ENCODE measurements around the gene NANOS3.

The NANOS3 gene
- 0.05 to 0.66 (median 0.13) reads per million in 17 experiments for total RNA-seq

- no peak for DNase-seq
These were observed at the start of gene NANOS3 for GRCh38 chr19:13876834-13877233. Gene NANOS3, plus strand, starts transcription at chr19:13877134. Its CDS starts 115 bp downstream, at chr19:13877249.

GRCh38 chr19:13827656-13828055, 49.3 kb upstream of the NANOS3 start:
- no peak for DNase-seq

DNA sequence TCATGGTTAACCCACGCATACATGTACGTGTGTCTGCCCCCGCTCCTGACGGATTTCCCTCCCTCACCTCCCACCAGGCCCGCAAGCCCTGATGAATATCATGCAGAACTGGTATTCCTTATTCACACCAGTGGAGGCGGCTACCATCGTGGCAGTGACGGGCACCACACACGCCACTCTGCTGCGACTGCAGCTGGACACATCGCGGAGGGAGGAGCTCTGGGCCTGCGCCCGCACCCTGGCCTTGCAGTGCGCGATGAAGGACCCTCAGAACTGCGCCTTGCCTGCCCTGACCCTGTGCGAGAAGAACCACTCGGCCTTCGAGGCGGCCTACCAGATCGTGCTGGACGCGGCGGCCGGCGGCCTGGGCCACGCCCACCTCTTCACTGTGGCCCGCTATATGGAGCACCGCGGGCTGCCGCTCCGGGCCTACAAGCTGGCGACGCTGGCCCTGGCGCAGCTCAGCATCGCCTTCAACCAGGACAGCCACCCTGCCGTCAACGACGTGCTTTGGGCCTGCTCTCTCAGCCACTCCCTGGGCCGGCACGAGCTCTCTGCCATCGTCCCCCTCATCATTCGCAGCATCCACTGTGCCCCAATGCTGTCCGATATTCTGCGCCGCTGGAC, 46.7 kb upstream of the NANOS3 start:
- DNase-seq, result no peak

DNA sequence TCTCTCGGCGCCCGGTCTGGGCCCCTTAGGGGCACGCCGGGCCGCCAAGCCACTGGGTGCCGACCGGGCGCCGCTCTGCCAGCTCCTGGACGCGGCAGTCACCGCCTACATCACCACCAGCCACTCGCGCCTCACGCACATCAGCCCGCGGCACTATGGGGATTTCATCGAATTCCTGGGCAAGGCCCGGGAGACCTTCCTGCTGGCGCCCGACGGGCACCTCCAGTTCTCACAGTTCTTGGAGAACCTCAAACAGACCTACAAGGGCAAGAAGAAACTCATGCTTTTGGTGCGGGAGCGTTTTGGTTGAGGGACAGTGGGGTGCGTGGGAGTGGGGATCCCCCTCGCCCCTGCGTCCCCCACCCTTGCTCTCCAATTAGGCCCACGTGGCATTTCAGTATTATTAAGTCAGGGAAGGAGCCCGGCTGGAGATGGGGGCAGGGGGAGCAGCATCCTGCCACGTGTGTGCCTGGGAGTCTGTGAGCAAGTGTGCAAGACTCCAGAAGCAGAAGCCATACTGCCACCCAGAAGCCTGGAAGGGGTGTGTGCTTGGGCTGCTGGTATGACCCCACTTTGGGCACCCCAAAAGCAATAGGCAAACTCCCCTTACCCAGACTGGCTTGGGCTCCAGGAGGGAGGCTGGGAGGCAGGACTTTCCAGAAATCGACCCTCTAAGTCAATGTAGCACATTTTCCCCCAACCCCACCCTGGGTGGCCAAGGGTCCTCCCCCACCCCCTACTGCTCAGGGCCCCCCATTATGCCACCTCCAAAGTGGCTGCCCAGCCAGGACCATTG, 46.0 kb upstream of the NANOS3 start:
- DNase-seq, result no peak

- no peak for DNase-seq
These were observed 45.1 kb upstream of the NANOS3 start for GRCh38 chr19:13831537-13832467.

- DNase-seq, result peak; percentile 85 to 92 (median 89)
These were observed 43.3 kb upstream of the NANOS3 start for GRCh38 chr19:13833330-13834243.

DNA sequence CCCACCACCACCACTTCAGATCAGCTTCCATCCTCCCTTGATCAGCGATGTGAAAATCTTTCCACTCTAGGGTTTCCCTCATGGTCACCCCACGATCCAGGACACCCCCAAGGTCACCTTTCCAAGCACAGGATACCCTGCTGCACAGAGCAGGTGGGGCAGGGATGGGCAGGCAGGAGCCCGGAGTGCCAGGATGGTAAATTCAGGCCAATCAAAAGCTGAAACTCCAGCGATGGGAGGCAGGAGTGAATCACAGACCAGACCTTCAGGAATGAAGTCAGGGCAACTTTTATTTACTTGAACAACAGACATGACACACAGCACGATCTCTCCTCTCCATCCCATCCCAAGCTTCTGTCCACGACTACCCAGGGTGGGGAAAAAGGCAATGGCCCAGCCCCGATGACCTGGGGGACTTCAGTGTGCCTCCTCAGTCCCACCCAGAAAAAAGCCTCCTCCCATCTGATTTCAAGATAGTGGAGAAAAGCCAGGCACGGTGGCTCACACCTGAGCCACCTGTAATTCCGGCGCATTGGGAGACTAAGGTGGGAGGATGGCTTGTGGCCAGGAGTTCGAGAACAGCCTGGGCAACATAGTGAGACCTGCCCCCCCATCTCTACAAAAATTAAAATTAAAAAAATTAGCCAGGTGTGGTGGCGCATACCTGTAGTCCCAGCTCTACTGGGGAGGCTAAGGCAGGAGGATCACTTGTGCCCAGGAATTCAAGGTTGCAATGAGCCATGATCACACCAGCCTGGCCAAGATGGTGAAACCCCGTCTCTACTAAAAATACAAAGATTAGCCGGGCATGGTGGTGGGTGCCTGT, 42.5 kb upstream of the NANOS3 start:
- no peak for DNase-seq

- peak; percentile 86 to 91 (median 88) for DNase-seq
These were observed 40.9 kb upstream of the NANOS3 start for GRCh38 chr19:13835791-13836723.

- DNase-seq, result no peak
These were observed 38.4 kb upstream of the NANOS3 start for GRCh38 chr19:13838435-13839129.

- peak; percentile 94 to 96 (median 96) for DNase-seq
These were observed 37.6 kb upstream of the NANOS3 start for GRCh38 chr19:13839130-13839937.

- DNase-seq, result no peak
These were observed 37.0 kb upstream of the NANOS3 start for GRCh38 chr19:13839938-13840304.

GRCh38 chr19:13840305-13841085, 36.4 kb upstream of the NANOS3 start:
- peak; percentile 73 to 85 (median 82) for DNase-seq

DNA sequence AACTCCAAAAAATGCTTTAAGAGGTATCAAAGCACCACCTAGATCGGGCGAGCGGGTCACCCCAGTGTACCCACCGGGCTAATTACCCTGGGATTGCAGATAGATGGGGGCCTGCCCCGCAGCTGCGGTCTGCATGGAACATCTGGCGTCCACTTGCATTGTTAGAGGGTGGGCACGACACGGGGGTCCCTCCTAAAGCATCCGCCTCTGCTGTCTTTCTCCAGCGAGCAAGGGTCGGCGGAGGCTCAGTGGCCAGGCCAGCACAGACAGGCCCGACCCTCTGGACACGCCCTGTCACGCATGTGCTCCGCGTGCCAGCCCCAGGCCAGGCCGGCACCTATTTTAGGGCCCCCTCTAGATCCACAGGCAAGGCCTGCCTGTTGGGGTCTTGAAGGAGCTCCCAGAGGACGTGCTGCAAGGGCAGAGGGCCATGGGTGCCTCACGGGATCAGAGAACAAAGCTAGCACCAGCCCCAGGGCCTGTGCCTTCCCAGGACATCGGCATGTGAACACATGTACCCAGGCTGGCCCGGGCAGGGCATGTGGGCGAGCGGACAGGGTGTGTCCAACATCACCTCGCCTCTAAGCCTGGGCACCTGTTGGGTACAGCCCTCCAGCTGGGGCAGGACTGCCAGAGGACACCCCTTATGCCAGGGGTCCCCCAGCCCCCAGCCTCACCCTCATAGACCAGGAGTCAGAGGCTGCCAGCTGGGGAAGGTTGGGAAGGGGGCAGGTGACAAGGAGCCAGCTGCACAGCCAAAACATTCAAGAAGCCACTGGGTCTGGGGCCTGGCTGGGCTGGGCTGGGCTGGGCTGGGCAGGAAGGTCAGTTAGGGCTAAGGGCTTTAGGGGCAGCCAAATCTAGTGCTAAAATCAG, 35.6 kb upstream of the NANOS3 start:
- peak; percentile 56 to 82 (median 70) for DNase-seq

DNA sequence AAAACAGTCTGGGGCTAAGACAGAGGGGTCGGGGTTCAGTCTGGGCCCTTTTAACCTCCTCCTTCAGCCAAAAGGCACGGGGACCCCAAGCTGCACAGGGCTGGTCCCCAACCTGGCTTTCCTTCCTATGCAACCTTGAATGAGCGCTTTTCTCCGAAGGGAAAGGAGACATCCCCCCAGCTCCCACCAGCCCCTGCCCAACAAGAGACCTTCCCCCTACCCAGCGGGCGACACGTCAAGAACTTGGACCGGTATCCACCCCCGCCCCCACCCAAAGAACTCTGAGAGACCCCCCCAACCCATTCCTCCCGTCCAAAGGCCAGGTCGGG, 35.0 kb upstream of the NANOS3 start:
- peak in 2 of 4 experiments; percentile 10 to 43 for DNase-seq

GRCh38 chr19:13842291-13843103, 34.4 kb upstream of the NANOS3 start:
- DNase-seq, result peak; percentile 88 to 96 (median 93)

Measured in suppressor macrophage (primary cell).